Choroid plexus epithelial cell (primary cell): ENCODE measurements around the gene JSRP1.

ENCODE experiments used
- DNase-seq: peaks from one replicate; pipeline ENCODE4 v3.0.0-alpha.2; 2010; ENCODE audit warnings: low read depth
- H3K4me3 ChIP-seq: 2 replicates; pipeline ENCODE4 v1.5.1; 2011; ENCODE audit warnings: low read depth, mild to moderate bottlenecking, control low read depth, low read length, moderate library complexity
- CTCF ChIP-seq: conservative IDR thresholded peaks from 2 replicates; pipeline ENCODE4 v1.5.1; 2011; ENCODE audit warnings: low read depth, mild to moderate bottlenecking, control low read depth, inconsistent platforms, low read length, moderate library complexity

Gene JSRP1

GRCh38 chr19:2268861-2269243, 12.6 kb upstream of the JSRP1 start:
- TF ChIP-seq CTCF, result no peak
- DNase-seq, result no peak
- H3K4me3 ChIP-seq, result peak overlapping the region; percentile 78

GRCh38 chr19:2268480-2268830, 12.2 kb upstream of the JSRP1 start:
- TF ChIP-seq CTCF, result no peak
- H3K4me3 ChIP-seq, result no peak overlapping the region

GRCh38 chr19:2266183-2266993, 10.2 kb upstream of the JSRP1 start:
- TF ChIP-seq CTCF, result no peak
- H3K4me3 ChIP-seq, result peak overlapping the region; percentile 17
- DNase-seq, result peak; percentile 87

More at GRCh38 chr19:2268480-2268830, 12.2 kb upstream of the JSRP1 start:
- no peak for DNase-seq

GRCh38 chr19:2261438-2262172, 5.4 kb upstream of the JSRP1 start:
- peak; percentile 46 for DNase-seq

GRCh38 chr19:2260341-2260805, 4.2 kb upstream of the JSRP1 start:
- no peak for DNase-seq
- no peak for TF ChIP-seq CTCF

More at GRCh38 chr19:2261438-2262172, 5.4 kb upstream of the JSRP1 start:
- no peak overlapping the region for H3K4me3 ChIP-seq
- TF ChIP-seq CTCF, result peak; percentile 76

GRCh38 chr19:2259336-2259735, 3.1 kb upstream of the JSRP1 start:
- no peak for TF ChIP-seq CTCF
- H3K4me3 ChIP-seq, result no peak overlapping the region
- no peak for DNase-seq

More at GRCh38 chr19:2260341-2260805, 4.2 kb upstream of the JSRP1 start:
- no peak overlapping the region for H3K4me3 ChIP-seq
